ENCODE data around the gene CBLN4. TPM values are rescaled to one million over a fixed set of nuclear protein-coding genes. Genes with fewer than 3 reads are reported as not detected.

The CBLN4 gene
- total RNA-seq, 1 experiment from 2014 or later, result not detected

GRCh38 chr20:56004611-56005388 is 519 bp downstream of the CBLN4 start:
- no peak overlapping the region for H3T11ph ChIP-seq (ENCODE audit: low read length)
- H3K9ac ChIP-seq (ENCODE audit: extremely low read depth, insufficient read length, low read length), result no peak overlapping the region
- no peaks in the 10 kb centered on the region for H3K79me1 ChIP-seq (ENCODE audit: insufficient read depth, low read depth, low read length, poor library complexity, severe bottlenecking)
- H4K5ac ChIP-seq (ENCODE audit: insufficient read length, low read depth, low read length), result no peak overlapping the region
- H3K79me2 ChIP-seq (ENCODE audit: insufficient read depth, low read length), result no peaks in the 10 kb centered on the region
- H3K14ac ChIP-seq (ENCODE audit: insufficient read depth, low read length), result no peak overlapping the region
- WGBS (ENCODE audit: extremely low coverage, insufficient read length, low lambda C conversion rate), result no CpG with 5 or more reads among the region's 70 CpGs
- Mint-ChIP-seq H3K4me1 (no peaks in the 10 kb centered on the region), H3K4me3 (no peak overlapping the region; a peak in 2 of 5 replicates), H3K9me3 (peaks cover 76 to 84% of the 10 kb centered on the region in 2 experiments), H3K27me3 (ENCODE audit: low read depth) (no peaks in the 10 kb centered on the region), H3K27ac (no peak overlapping the region), H3K36me3 (ENCODE audit: insufficient read depth in 1 of 3, low read depth in 3 of 3) (peaks cover 10 to 20% (median 14%) of the 10 kb centered on the region in 3 experiments)
- H2BK12ac ChIP-seq (ENCODE audit: insufficient read length, low read depth, low read length), result no peak overlapping the region
- H3K18ac ChIP-seq (ENCODE audit: insufficient read length, low read depth, low read length), result no peak overlapping the region
- no peaks in the 10 kb centered on the region for H3K23me2 ChIP-seq (ENCODE audit: insufficient read length, low read depth, low read length, poor library complexity, severe bottlenecking)
- no peak overlapping the region for H2BK5ac ChIP-seq (ENCODE audit: insufficient read length, low read length)
- H2BK20ac ChIP-seq (ENCODE audit: low read depth, low read length, poor library complexity, severe bottlenecking), result no peak overlapping the region
- peak overlapping the region; percentile 55 for H3K4me2 ChIP-seq (ENCODE audit: insufficient read depth, insufficient read length, low read length)
- peak; percentile 29 for DNase-seq
- H3K27ac ChIP-seq (ENCODE audit: insufficient read length, low read depth, low read length), result no peak overlapping the region
- no peaks in the 10 kb centered on the region; the same call in 1 of the 2 replicates for H3K4me1 ChIP-seq (ENCODE audit: insufficient read depth, low read length)
- H3K56ac ChIP-seq (ENCODE audit: insufficient read length, low read depth, low read length), result no peak overlapping the region
- H2BK120ac ChIP-seq (ENCODE audit: low read depth, low read length, poor library complexity, severe bottlenecking), result no peak overlapping the region
- H3K4ac ChIP-seq (ENCODE audit: low read depth, low read length), result no peak overlapping the region
- H2AFZ ChIP-seq (ENCODE audit: low read length), result no peak overlapping the region
- H4K20me1 ChIP-seq (ENCODE audit: control insufficient read depth, insufficient read depth, insufficient read length), result no peaks in the 10 kb centered on the region
- H4K8ac ChIP-seq (replicated peaks; ENCODE audit: insufficient read length, low read depth, low read length), result no peak overlapping the region
- H3K27me3 ChIP-seq (ENCODE audit: insufficient read depth, low read length), result peaks cover 30% of the 10 kb centered on the region; the same call in 1 of the 2 replicates
- TF ChIP-seq CTCF (conservative IDR thresholded peaks at IDR 0.05), result no peak
- peaks cover 20% of the 10 kb centered on the region for H3K9me3 ChIP-seq (ENCODE audit: control insufficient read depth, low read depth, low read length)
- H3K23ac ChIP-seq (ENCODE audit: insufficient read length, low read depth, low read length), result no peak overlapping the region
- no peak overlapping the region for H2BK15ac ChIP-seq (ENCODE audit: low read depth, low read length)
- H4K91ac ChIP-seq (ENCODE audit: insufficient read length, low read depth, low read length), result no peak overlapping the region
- no peak overlapping the region for H2AK5ac ChIP-seq (ENCODE audit: insufficient read length, low read length)

All from H9 (cell line).